GM20000 (cell line): ENCODE results near the gene SLC25A53.

Experiments used
- DNase-seq: peaks from one replicate; pipeline ENCODE4 v3.0.0; 2012; ENCODE audit warnings: low spot score
- TF ChIP-seq, protein P1 (sequence below): IDR thresholded peaks from 2 replicates; pipeline ENCODE4 v1.5.1; 2012; ENCODE audit warnings: mild to moderate bottlenecking, control low read depth; ENCODE audit errors: extremely low read depth, missing control alignments

Gene SLC25A53

DNA sequence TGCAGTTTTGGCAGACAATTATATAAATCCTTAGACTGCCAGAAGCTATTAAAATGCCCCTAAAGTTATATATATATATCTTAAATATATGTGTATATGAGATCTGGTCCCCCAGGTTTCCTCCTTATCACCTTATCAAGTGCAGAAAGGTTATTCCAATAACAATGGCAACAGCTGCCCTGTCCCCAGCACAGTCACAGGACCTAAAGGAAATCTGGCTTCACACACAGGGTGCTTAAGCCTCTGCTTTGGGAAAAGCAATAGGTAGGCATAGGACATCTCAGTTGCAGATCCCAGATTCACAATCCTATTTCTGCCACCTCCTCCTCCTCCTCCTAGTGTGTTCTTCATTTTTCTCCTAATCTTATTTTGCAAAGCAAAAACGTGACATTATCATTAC lies 5.8 kb downstream of the SLC25A53 start:
- TF ChIP-seq, protein P1, sequence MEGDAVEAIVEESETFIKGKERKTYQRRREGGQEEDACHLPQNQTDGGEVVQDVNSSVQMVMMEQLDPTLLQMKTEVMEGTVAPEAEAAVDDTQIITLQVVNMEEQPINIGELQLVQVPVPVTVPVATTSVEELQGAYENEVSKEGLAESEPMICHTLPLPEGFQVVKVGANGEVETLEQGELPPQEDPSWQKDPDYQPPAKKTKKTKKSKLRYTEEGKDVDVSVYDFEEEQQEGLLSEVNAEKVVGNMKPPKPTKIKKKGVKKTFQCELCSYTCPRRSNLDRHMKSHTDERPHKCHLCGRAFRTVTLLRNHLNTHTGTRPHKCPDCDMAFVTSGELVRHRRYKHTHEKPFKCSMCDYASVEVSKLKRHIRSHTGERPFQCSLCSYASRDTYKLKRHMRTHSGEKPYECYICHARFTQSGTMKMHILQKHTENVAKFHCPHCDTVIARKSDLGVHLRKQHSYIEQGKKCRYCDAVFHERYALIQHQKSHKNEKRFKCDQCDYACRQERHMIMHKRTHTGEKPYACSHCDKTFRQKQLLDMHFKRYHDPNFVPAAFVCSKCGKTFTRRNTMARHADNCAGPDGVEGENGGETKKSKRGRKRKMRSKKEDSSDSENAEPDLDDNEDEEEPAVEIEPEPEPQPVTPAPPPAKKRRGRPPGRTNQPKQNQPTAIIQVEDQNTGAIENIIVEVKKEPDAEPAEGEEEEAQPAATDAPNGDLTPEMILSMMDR = no peak

DNA sequence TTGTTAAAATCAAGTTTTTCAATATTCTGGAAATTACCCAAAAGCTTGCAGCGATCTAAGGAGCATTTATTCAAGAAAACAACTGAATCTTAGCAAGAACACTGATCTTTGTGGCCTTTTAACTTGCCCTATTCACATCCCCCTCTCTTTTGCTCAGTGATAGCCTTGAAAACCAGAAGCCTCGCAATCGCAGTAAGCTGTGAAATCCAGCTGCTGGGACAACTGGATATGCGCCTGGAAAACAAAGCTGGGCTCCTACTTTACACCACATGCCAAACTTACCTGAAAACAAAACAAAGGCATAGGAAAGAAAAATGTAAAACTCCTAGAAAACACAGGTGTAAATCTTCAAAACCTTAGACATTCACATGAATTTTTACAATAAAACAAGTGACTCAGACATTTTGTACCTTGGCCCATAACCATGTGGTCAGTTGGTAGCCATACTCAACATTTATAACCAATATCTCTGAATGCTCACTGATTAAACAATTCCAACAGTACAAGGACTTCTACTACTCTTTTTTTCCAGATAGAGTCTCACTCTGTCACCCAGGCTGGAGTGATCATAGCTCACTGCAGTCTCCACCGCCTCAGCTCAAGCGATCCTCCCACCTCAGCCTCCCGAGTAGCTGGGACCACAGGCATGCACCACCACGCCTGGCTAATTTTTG lies 15.6 kb downstream of the SLC25A53 start:
- TF ChIP-seq, protein P1 = no peak
- DNase-seq = no peak

More for the DNA sequence above, 5.8 kb downstream of the SLC25A53 start:
- DNase-seq = no peak

DNA sequence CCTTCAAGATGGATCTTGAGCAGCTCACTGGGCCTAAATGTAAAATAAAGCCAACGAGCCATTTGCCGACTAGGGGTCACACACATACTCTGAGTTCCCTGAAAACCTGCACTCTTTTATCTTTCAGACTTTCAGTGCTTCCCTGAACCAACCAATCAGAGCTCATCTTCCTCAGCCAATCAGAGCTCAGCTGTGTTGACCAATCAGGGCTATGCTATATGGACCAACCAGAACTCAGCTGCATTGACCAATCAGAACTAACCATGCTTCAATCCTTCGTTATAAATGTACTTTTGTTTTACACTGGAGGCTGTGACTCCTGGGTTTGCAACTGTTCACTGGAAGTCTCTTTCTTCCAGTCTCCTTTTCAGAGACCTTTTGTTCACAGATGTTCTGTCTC lies 19.3 kb downstream of the SLC25A53 start:
- no peak for DNase-seq
- TF ChIP-seq, protein P1 = no peak

DNA sequence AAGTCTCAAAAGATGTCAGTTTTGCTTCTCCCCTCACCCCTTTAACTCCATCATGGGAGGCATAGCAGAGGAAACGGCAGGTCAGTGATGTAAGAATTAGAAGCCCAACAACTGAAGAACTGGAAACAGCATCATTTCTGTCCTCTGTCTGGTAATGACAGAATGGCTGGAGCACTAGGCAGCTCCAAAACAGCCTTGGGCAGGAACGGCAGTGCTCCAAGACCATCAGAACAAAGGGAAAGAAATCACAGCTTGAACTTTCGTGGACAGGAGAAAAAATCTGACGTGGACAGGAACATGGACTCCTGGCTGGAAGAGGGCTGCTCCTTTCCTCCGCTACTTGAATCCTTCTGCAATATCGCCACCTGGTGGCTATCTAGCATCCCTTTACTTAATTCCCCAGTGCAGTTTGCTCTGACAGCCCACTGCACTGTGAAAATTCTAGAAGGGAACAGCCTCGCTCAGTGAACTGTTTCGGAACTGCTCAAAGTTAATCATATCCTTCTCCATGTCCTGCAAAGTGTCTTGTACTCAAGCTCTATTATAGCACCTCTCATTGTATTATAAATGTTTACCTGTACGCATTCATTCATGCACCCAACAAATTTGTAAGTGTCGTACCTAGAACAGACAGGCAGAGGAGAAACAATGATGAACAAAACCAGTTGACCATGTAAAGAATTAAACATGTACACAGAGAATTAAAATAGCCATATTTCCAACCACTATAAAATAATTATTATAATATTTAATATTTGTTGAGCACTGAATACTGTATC lies 20.4 kb downstream of the SLC25A53 start:
- DNase-seq = peak; percentile 38
- TF ChIP-seq, protein P1 = peak; percentile 52

DNA sequence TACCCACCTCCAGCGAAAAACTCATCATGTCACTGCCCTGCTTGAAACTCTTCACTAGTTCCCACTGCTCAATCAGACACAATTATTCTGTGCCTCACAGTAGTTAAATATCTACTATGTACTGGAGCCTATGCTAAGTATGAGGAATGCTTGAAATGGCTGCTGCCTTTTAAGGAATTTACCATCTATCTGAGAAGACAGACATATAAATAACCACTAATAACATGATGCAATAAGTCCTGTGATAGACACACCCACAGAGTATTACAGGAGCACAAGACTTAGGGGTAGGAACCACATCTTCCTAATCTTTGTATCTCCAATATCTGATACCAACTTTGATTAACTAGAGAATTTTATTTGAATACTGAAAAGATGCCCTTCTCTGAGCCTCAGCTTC lies 21.1 kb downstream of the SLC25A53 start:
- DNase-seq = no peak
- TF ChIP-seq, protein P1 = no peak

DNA sequence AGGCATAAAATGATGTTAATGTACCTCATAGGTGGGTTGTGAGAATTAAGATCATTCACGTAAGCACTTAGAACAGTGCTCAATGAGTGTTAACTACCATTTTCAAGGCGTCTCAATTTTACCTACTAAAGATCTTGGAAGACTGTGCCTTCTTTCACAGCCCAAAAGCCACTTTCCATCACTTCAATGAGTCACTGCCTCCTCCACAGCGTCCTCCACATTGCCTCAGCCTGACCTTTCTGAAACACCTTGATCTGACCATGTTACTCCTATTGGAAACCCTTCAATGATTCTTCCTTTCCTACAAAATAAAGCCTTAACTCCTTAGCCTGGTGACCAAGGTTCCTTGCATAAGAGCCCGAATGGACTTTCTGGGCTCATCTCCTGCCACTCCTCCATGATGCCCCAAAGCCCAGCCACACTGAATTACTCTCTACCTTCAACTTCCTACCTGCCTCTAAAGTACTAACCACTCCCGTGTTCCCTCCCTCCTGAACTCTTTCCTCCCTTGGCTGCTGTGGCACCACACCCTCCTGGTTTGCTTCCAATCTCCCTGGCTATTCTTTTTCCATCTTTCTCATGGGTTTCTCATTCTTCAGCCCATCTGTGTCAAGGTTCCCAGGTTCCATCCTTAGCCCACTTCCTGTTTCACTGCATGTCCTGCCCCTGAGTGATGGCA lies 22.1 kb downstream of the SLC25A53 start:
- TF ChIP-seq, protein P1 = no peak

DNA sequence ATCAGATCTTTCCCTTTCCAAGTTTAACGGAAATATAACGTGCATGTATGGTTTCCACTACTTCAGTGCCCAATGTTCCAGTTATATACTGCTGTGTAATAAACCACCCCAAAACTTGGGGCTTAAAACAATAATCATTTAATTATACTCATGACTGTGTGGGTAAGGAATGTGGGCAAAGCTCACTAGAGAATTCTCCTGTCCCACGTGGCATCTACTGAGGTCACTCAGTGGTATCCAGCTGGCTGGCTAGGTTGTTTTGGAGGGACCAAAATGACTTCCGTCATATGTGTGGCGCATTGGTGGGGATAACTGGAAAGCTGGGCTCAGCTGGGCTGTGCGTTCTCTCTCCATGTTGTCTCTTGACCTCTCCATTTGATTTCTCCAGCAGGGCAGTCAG lies 26.0 kb downstream of the SLC25A53 start:
- TF ChIP-seq, protein P1 = no peak
- DNase-seq = no peak

More for the DNA sequence above, 22.1 kb downstream of the SLC25A53 start:
- no peak for DNase-seq
